Measurements from ENCODE around the gene RHOU.

DNA sequence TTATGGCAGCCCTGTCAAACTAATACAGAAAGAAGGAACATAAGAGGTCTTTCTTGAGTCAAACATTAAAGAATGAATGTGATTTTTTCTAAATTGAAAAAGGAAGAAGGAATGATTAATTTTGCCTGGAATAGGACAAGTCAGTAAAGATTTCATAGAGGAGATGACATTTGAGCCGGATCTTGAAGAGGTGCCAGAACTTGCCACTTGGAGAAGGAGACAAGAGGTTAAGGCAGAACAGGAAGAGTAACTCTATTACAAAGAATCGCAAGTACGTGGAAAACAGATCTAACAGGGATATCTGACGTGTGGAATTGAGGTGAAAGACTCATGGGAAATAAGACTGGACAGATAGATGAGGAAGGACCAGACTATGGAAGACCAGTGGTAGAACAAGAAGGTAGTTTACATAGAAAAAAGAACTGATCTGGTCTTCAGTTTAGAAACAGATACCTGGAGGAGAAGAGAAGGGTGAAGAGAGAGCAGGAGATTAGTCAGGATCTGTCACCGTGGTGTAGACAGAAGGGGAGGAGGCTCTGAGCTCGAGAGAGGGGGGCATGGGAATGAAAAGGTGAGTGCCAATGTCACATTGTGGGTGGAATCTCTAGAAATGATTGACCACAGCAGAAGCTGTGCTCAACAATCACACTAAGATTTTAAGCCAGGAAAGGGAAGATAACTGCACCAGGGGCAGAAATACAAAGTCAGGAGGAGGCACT is 32.5 kb downstream of the RHOU start:
- no peak for TF ChIP-seq EZH2 (IDR thresholded peaks at IDR 0.05; ENCODE audit: borderline replicate concordance, insufficient read depth, low read length, poor library complexity, severe bottlenecking)
- TF ChIP-seq, protein P1, sequence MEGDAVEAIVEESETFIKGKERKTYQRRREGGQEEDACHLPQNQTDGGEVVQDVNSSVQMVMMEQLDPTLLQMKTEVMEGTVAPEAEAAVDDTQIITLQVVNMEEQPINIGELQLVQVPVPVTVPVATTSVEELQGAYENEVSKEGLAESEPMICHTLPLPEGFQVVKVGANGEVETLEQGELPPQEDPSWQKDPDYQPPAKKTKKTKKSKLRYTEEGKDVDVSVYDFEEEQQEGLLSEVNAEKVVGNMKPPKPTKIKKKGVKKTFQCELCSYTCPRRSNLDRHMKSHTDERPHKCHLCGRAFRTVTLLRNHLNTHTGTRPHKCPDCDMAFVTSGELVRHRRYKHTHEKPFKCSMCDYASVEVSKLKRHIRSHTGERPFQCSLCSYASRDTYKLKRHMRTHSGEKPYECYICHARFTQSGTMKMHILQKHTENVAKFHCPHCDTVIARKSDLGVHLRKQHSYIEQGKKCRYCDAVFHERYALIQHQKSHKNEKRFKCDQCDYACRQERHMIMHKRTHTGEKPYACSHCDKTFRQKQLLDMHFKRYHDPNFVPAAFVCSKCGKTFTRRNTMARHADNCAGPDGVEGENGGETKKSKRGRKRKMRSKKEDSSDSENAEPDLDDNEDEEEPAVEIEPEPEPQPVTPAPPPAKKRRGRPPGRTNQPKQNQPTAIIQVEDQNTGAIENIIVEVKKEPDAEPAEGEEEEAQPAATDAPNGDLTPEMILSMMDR (IDR thresholded peaks at IDR 0.05; ENCODE audit: poor library complexity, severe bottlenecking) = no peak
- no peak for TF ChIP-seq POLR2AphosphoS5 (IDR thresholded peaks at IDR 0.05)
- no peak for TF ChIP-seq SMC3 (conservative IDR thresholded peaks at IDR 0.05; ENCODE audit: poor library complexity)
- no peak for TF ChIP-seq RAD21 (conservative IDR thresholded peaks at IDR 0.05)
- no peak for TF ChIP-seq MXI1 (conservative IDR thresholded peaks at IDR 0.05; ENCODE audit: poor library complexity, severe bottlenecking)

Data from neural cell (in vitro differentiated cells).